GM12873 (cell line): ENCODE data around the gene BIN2.
A peak's percentile ranks its signal among the peaks of the same experiment; 100 is the strongest.

Experiments
- TF ChIP-seq, protein P1 (sequence below): IDR thresholded peaks from 2 replicates; pipeline ENCODE4 v1.5.1; 2012; ENCODE audit warnings: low read depth, mild to moderate bottlenecking, moderate library complexity, low read length, control low read depth; ENCODE audit not compliant: insufficient read depth; ENCODE audit errors: missing control alignments

Gene BIN2

DNA sequence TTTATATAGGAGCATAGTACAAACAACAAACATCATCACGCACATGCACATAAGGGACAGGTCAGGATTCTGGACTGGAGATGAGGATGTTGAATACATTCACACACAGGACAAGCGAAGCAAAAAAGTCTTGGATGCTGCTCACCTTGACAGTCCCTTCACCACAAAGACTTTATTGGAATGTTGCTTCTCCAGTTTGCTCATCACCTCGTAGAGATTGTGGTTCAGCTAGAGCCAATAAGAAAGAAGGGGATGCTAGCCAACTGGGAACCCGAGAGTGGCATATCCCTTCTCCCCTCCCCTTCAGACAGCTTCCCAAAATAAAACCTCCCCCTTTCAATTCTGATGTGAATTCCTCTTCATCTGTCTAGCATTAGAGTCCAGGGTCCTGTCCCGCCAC, 28.3 kb downstream of the BIN2 start:
- TF ChIP-seq, protein P1, sequence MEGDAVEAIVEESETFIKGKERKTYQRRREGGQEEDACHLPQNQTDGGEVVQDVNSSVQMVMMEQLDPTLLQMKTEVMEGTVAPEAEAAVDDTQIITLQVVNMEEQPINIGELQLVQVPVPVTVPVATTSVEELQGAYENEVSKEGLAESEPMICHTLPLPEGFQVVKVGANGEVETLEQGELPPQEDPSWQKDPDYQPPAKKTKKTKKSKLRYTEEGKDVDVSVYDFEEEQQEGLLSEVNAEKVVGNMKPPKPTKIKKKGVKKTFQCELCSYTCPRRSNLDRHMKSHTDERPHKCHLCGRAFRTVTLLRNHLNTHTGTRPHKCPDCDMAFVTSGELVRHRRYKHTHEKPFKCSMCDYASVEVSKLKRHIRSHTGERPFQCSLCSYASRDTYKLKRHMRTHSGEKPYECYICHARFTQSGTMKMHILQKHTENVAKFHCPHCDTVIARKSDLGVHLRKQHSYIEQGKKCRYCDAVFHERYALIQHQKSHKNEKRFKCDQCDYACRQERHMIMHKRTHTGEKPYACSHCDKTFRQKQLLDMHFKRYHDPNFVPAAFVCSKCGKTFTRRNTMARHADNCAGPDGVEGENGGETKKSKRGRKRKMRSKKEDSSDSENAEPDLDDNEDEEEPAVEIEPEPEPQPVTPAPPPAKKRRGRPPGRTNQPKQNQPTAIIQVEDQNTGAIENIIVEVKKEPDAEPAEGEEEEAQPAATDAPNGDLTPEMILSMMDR = no peak

DNA sequence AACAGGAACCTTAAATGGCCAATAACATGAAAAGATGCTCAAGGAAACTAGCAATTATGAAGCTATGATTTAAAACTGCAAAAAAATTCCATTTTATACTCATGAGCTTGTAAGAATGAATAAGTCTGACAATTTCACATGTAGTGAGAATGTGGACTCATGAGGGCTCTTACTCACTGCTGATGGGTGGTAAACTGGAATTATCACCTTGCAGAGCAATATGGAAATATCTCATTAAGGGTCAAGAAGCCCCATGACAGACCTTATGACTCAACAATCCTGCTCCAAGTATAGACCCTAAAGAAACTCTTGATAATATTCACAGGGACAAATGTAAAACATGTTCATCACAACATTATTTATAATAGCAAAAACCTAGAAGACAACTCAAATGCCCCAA, 30.3 kb downstream of the BIN2 start:
- TF ChIP-seq, protein P1 = no peak

DNA sequence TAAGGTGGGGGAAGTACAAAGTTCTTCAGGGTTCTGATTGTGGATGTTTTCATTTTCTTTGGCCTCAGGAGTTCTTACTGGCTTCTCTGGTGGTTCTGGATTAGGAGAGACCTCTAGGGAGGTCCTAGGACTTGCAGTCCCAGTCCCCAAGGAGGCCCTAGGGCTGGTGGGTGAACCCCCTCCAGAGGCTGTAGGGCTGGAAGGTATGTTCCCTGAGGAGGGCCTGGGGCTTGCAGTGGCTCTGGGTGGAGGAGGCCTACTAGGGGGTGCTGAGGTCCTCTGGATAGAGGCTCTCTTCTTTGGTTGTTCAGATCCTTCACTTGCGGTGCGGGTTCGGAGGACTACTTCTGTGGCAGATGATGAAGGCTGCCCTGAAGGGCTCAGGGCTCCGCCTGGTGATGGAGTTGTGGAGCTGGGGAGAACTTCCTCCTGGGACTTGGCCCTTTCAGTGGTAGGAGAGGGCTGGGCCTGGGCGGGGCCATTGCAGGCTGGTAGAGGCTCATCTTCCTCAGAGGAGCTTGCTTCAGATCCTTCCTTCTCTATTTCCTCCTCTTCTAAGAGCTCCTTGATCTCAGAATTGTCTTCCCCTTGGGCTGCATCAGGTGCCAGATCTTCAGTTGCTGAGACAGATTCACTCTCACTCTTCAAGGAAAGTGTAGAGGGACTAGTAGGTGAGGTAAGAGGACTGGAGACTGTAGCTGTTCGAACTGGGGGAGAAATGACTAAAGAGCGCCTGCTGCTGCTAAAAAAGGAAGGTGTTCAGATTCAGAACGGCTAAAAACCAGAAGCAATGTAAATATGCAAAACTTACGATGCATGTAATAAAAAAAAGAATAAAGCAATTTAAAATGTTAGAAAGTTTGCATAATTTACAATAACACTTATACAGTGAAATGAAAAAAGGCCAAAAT, 32.1 kb downstream of the BIN2 start:
- TF ChIP-seq, protein P1 = peak; percentile 41

DNA sequence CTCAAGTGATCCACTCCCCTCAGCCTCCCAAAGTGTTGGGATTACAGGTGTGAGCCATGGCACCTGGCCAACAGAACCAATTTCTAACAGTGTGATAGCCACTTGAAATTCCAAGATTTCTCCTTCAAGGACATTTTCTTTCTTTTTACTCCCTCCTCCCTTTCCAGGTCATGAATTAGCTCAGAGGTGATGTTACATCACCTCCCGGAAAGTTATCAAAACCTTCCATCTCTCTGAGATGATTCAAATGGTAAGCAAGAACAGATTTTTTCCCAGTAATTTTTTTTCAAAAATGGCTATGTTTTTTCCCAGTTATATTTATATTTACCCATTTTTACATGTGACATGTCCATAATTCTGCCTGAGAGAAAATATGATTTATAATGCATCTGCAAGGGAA, 38.1 kb downstream of the BIN2 start:
- TF ChIP-seq, protein P1 = no peak

DNA sequence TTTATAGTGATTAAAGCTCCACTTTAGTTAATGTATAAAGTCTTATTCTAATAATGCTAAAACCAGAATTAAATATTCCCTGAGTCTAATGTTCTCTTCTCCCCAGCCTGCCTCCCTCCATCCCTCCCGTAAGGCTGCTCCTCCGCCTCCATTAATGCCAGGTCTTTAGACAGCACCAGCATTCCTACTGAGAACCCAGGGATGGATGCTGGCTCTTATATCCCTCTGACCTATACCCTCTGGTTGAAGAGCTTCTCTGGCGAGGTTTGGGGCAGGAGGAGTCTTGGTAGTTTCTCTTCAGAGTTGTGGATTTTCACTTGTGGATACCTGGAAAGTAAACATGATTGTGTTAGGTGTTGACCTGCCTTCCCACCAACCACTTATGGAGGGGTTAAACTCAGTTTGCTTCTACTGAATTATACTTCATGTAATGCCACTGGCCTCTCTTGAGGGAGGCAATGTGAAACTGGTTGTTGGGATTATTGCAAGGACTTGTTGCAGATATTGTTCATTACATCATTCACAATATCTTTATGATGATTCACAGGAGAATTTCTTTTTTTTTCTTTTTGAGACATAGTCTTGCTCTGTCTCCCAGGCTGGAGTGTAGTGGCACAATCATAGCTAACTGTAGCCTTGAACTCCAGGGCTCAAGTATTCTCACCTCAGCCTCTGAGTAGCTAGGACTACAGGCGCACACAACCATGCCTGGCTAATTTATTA, 42.6 kb downstream of the BIN2 start:
- TF ChIP-seq, protein P1 = no peak

DNA sequence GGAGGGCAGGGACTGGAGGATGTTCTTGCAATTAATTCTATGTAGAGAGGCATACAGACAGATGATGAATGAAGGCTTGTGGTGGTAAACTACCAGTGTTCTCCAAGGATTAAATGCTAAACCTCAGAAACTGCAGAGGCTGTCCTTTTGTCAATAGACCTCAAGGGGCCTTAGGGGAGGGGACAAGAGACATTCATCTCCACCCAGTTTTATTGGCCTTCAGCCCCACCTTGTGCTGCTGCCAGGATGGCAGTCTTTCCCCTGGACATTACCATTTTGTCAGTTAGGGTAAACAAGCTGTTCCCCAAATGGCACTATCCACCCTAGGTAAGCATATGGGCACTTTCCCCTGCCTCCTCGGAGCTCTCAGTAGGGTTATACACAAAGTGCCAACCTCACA, 48.9 kb downstream of the BIN2 start:
- TF ChIP-seq, protein P1 = no peak

DNA sequence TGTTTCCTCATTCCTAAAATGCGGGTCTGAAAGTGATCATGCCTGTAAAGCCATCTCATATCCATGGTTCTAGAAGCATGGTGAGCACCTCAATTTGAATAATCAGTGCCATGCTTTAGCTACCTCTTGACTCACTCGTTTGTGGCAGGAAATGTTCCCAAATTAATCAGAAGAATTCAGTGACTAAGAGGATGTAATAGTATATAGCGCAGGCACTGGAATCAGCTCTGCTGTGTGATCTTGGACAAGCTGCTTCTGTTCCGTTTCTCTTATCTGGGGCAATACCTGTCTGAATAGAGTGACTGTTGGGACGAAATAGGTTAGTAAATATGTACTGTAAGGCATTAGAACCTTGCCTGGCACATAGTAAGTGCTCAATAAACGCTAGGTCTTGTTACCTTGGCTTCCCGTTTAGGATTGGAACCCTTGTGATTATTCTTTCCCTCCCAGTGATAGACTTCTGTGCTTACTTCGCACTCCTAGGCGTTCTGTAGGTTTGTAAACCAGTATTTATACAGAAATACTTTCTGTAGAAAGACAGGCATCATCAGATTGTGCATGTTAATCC, 52.9 kb downstream of the BIN2 start:
- TF ChIP-seq, protein P1 = no peak
